T-helper 2 cell treated with Interferon-gamma antibody and Interleukin-4, amounts not matched to agents 5 μg/mL and 100 μg/mL, for 36 hours (primary cell): Measurements from ENCODE around the gene SCYGR5.
"Not testable (repeated sequence)": the region's sequence is repeated elsewhere in the genome, so short reads cannot be mapped to it uniquely, and the experiment has no call there.

Experiments
- DNase-seq: peaks from one replicate; pipeline ENCODE4 v3.0.0; 2021; ENCODE audit warnings: low spot score
- H3K27ac Mint-ChIP-seq: one replicate; pipeline ENCODE4 v1.8.0; 2021; ENCODE audit warnings: mild to moderate bottlenecking, mixed read lengths
- H3K27me3 Mint-ChIP-seq: one replicate; pipeline ENCODE4 v1.8.0; 2021; ENCODE audit warnings: low read depth, mixed read lengths
- H3K36me3 Mint-ChIP-seq: one replicate; pipeline ENCODE4 v1.8.0; 2021; ENCODE audit warnings: low read depth, mixed read lengths
- H3K4me1 Mint-ChIP-seq: one replicate; pipeline ENCODE4 v1.8.0; 2021; ENCODE audit warnings: low read depth, mixed read lengths
- H3K4me3 Mint-ChIP-seq: one replicate; pipeline ENCODE4 v1.8.0; 2022; ENCODE audit warnings: mild to moderate bottlenecking, moderate library complexity, mixed read lengths
- H3K9me3 Mint-ChIP-seq: one replicate; pipeline ENCODE4 v1.8.0; 2021; ENCODE audit warnings: mixed read lengths

SCYGR5 gene

GRCh38 chr2:227666631-227667170 lies at the start of gene SCYGR5:
Gene SCYGR5 (plus strand): TSS chr2:227666804. CDS start chr2:227666804, 0 bp downstream.
- not testable (repeated sequence) for H3K9me3 Mint-ChIP-seq, DNase-seq, H3K36me3 Mint-ChIP-seq, H3K4me1 Mint-ChIP-seq, H3K27me3 Mint-ChIP-seq, H3K27ac Mint-ChIP-seq, H3K4me3 Mint-ChIP-seq

GRCh38 chr2:227617316-227618230 lies 49.0 kb upstream of the SCYGR5 start, which contains the start of gene SCYGR4:
Gene SCYGR4 (plus strand): TSS chr2:227617498. CDS start chr2:227617498, 0 bp downstream.
- no peaks in the 10 kb centered on the region for H3K4me1 Mint-ChIP-seq
- no peak for DNase-seq
- no peaks in the 10 kb centered on the region for H3K9me3 Mint-ChIP-seq
- peaks cover 4% of the 10 kb centered on the region for H3K27me3 Mint-ChIP-seq
- no peaks in the 10 kb centered on the region for H3K36me3 Mint-ChIP-seq
- no peak within 1 kb of the TSS for H3K4me3 Mint-ChIP-seq
- H3K27ac Mint-ChIP-seq = no peak within 1 kb of the TSS

DNA sequence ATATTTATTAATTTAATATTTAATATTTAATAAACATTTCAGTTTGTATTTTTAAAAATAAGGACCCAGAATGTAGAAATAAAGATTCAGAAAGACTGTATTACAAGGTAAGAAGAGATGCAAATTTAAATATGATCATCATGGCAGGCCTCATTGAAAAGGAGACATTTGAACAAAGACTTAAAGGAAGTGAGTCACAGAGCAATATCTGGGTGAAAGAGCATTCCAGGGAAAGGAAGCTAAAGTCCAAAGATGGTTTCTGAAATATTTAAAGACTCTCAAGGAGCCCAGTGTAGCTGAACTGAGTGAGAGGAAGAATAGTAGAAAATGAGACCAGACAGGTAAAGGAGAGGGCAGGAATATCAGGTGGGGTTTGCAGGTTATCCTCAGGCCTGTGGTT lies 43.4 kb upstream of the SCYGR5 start:
- no peak overlapping the region for H3K4me3 Mint-ChIP-seq
- H3K36me3 Mint-ChIP-seq = no peaks in the 10 kb centered on the region
- H3K27me3 Mint-ChIP-seq = peaks cover 2% of the 10 kb centered on the region
- H3K4me1 Mint-ChIP-seq = no peaks in the 10 kb centered on the region
- no peaks in the 10 kb centered on the region for H3K9me3 Mint-ChIP-seq
- no peak overlapping the region for H3K27ac Mint-ChIP-seq
- DNase-seq = no peak

GRCh38 chr2:227625420-227625819 lies 41.2 kb upstream of the SCYGR5 start:
- Mint-ChIP-seq H3K27ac (no peak overlapping the region), H3K27me3 (peaks cover 8% of the 10 kb centered on the region), H3K4me1 (no peaks in the 10 kb centered on the region), H3K4me3 (no peak overlapping the region), H3K9me3 (no peaks in the 10 kb centered on the region), H3K36me3 (no peaks in the 10 kb centered on the region)
- DNase-seq = no peak

DNA sequence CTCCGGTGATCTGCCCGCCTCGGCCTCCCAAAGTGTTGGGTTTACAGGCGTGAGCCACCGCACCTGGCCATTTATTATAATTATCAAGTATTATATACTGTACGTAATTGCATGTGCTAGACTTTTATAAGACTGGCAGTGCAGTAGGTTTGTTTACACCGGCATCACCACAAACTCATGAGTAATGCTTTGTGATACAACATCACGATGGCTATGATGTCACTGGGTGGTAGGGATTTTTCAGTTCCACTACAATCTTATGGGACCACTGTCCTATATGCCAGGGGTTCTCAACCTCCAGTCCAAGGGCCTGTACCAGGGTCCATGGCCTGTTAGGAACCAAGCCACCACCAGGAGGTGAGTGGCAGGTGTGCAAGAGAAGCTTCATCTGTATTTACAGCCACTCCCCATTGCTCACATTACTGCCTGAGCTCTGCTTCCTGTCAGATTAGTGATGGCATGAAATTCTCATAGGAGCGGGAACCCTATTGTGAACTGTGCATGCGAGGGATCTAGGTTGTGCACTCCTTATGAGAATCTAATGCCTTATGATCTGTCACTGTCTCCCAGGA lies 39.9 kb upstream of the SCYGR5 start:
- no peak for DNase-seq
- H3K4me1 Mint-ChIP-seq = no peaks in the 10 kb centered on the region
- H3K27me3 Mint-ChIP-seq = peaks cover 10% of the 10 kb centered on the region
- no peak overlapping the region for H3K27ac Mint-ChIP-seq
- no peaks in the 10 kb centered on the region for H3K36me3 Mint-ChIP-seq
- H3K9me3 Mint-ChIP-seq = no peaks in the 10 kb centered on the region
- H3K4me3 Mint-ChIP-seq = no peak overlapping the region

GRCh38 chr2:227627769-227628168 lies 38.8 kb upstream of the SCYGR5 start:
- Mint-ChIP-seq H3K27me3 (peaks cover 10% of the 10 kb centered on the region), H3K36me3 (no peaks in the 10 kb centered on the region), H3K4me3 (no peak overlapping the region), H3K4me1 (no peaks in the 10 kb centered on the region), H3K9me3 (no peaks in the 10 kb centered on the region), H3K27ac (no peak overlapping the region)
- no peak for DNase-seq

- no peaks in the 10 kb centered on the region for H3K36me3 Mint-ChIP-seq
- DNase-seq = no peak
- H3K27ac Mint-ChIP-seq = no peak overlapping the region
- H3K27me3 Mint-ChIP-seq = peaks cover 10% of the 10 kb centered on the region
- no peaks in the 10 kb centered on the region for H3K9me3 Mint-ChIP-seq
- no peaks in the 10 kb centered on the region for H3K4me1 Mint-ChIP-seq
- no peak overlapping the region for H3K4me3 Mint-ChIP-seq
These were observed 37.2 kb upstream of the SCYGR5 start for GRCh38 chr2:227629435-227629834.

GRCh38 chr2:227630322-227630721 lies 36.3 kb upstream of the SCYGR5 start:
- Mint-ChIP-seq H3K27ac (no peak overlapping the region), H3K4me1 (no peaks in the 10 kb centered on the region), H3K4me3 (no peak overlapping the region), H3K36me3 (no peaks in the 10 kb centered on the region), H3K9me3 (no peaks in the 10 kb centered on the region), H3K27me3 (peaks cover 10% of the 10 kb centered on the region)
- no peak for DNase-seq

GRCh38 chr2:227632827-227633226 lies 33.8 kb upstream of the SCYGR5 start:
- Mint-ChIP-seq H3K27me3 (peaks cover 8% of the 10 kb centered on the region), H3K4me3 (no peak overlapping the region), H3K9me3 (no peaks in the 10 kb centered on the region), H3K4me1 (no peaks in the 10 kb centered on the region), H3K36me3 (no peaks in the 10 kb centered on the region), H3K27ac (no peak overlapping the region)
- no peak for DNase-seq

DNA sequence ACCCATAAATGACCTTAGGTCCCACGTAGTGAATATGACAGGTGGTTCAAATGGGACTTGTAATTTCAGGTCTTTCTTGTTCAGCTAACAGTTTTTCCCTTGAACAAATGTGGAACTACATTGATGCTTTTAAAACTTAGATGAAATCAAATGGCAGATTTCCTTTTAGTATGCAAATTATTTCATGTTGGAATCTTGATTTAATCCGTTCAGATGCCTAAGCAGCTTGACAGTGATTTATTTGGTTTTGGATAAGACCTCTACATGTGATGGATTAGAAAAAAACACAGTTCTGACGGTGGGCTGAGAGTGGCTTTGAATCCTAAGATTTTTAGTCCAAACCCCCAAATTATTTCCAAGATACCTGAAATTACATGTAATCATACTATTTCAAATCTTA lies 32.4 kb upstream of the SCYGR5 start:
- Mint-ChIP-seq H3K4me1 (no peaks in the 10 kb centered on the region), H3K27ac (no peak overlapping the region), H3K36me3 (no peaks in the 10 kb centered on the region), H3K9me3 (no peaks in the 10 kb centered on the region), H3K4me3 (no peak overlapping the region), H3K27me3 (peaks cover 3% of the 10 kb centered on the region)
- no peak for DNase-seq

DNA sequence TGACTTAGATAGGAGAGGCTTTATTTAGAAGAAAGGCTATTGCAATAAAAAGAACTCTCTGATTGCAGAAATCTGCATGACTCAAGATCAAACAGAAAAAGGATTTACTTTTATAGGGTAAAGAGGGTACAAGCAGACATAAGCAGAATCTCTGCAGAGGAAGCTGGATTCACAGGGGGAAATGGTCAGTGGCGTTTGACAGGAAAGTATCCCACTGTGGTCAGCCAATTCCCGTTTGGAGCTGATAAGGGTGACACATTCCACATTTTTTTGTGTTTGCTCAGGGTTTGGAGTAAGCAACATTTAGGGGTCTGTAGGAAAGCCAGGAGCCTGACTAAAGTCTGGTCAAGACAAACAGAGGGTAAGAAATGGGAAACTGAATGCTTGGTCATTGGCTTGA lies 23.9 kb upstream of the SCYGR5 start:
- Mint-ChIP-seq H3K27ac (no peak overlapping the region), H3K4me3 (no peak overlapping the region), H3K4me1 (no peaks in the 10 kb centered on the region), H3K27me3 (peaks cover 3% of the 10 kb centered on the region), H3K36me3 (no peaks in the 10 kb centered on the region), H3K9me3 (no peaks in the 10 kb centered on the region)
- DNase-seq = no peak

- H3K4me3 Mint-ChIP-seq = no peak overlapping the region
- no peak overlapping the region for H3K27ac Mint-ChIP-seq
- no peak for DNase-seq
- no peaks in the 10 kb centered on the region for H3K4me1 Mint-ChIP-seq
- H3K36me3 Mint-ChIP-seq = no peaks in the 10 kb centered on the region
- H3K27me3 Mint-ChIP-seq = peaks cover 3% of the 10 kb centered on the region
- no peaks in the 10 kb centered on the region for H3K9me3 Mint-ChIP-seq
These were observed 22.5 kb upstream of the SCYGR5 start for GRCh38 chr2:227643990-227644551.

DNA sequence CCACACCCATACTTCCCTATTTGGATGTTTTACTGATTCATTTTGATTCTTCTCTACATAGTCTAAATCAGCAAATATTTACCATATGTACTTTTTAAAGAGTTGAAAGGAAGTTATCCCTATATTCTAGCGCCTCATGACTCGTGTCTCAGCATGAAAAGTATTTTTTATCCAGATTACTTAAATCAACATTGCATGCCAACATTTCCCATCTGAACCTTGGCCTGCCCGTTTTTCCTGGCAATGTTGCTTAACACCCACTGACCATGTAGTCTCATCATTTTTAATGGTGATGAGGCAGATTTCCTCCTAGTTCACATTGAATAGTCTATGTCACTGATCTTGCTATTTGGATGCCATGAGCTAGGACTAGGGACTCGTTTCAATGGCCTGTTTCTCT lies 13.2 kb upstream of the SCYGR5 start:
- H3K4me1 Mint-ChIP-seq = no peaks in the 10 kb centered on the region
- H3K4me3 Mint-ChIP-seq = no peak overlapping the region
- no peaks in the 10 kb centered on the region for H3K9me3 Mint-ChIP-seq
- H3K36me3 Mint-ChIP-seq = no peaks in the 10 kb centered on the region
- H3K27ac Mint-ChIP-seq = no peak overlapping the region
- H3K27me3 Mint-ChIP-seq = peaks cover 5% of the 10 kb centered on the region
- DNase-seq = no peak

DNA sequence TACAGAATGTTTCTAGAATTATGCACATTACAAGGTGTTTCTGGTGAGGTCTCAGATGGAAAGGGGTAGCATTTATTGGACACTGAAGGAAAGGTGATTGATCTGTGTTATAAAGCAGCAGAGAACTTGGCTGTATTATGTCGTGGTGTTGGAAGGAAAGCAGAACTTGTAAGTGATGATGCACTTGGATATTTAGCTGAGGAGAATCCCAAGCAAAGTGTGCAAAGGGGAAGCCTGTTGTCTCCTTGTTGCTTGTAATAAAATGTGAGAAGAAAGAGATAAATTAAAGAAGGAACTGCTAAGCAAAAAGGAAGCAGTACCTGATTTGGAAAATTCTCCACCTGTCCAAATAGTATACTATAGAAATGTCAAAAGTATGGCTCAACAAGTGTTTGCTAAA lies 12.2 kb upstream of the SCYGR5 start:
- Mint-ChIP-seq H3K36me3 (no peaks in the 10 kb centered on the region), H3K9me3 (no peaks in the 10 kb centered on the region), H3K27me3 (peaks cover 5% of the 10 kb centered on the region)

More for the DNA sequence above, 12.2 kb upstream of the SCYGR5 start:
- H3K27ac Mint-ChIP-seq = no peak overlapping the region
- DNase-seq = no peak
- no peak overlapping the region for H3K4me3 Mint-ChIP-seq
- H3K4me1 Mint-ChIP-seq = no peaks in the 10 kb centered on the region
